SJCRH30 (cell line): ENCODE results near the gene COL26A1. TPM values are rescaled to one million over a fixed set of nuclear protein-coding genes. Genes with fewer than 3 reads are reported as not detected.

Experiments
- DNase-seq, 2 experiments: peaks; one replicate each; pipeline ENCODE4 v3.0.0-alpha.2; 2015 to 2020
- H3K27ac ChIP-seq: fragments of 250-450 bp; sonication (Bioruptor Pico); 2 replicates; pipeline ENCODE4 v1.5.1; 2020; ENCODE audit warnings: mild to moderate bottlenecking, moderate library complexity
- H3K27me3 ChIP-seq: fragments of 250-450 bp; sonication (Bioruptor Pico); 2 replicates; pipeline ENCODE4 v1.5.1; 2020; ENCODE audit warnings: mild to moderate bottlenecking, moderate library complexity
- H3K36me3 ChIP-seq: fragments of 250-450 bp; sonication (Bioruptor Pico); 2 replicates; pipeline ENCODE4 v1.5.1; 2020; ENCODE audit warnings: mild to moderate bottlenecking, moderate library complexity
- H3K4me1 ChIP-seq: fragments of 250-450 bp; sonication (Bioruptor Pico); 2 replicates; pipeline ENCODE4 v1.5.1; 2020; ENCODE audit warnings: mild to moderate bottlenecking, moderate library complexity
- H3K4me3 ChIP-seq: fragments of 250-450 bp; sonication (Bioruptor Pico); 2 replicates; pipeline ENCODE4 v1.5.1; 2020; ENCODE audit warnings: mild to moderate bottlenecking, moderate library complexity
- H3K9me3 ChIP-seq: fragments of 250-450 bp; sonication (Bioruptor Pico); replicated peaks from 2 replicates; pipeline ENCODE4 v1.5.1; 2020; ENCODE audit warnings: mild to moderate bottlenecking, moderate library complexity
- total RNA-seq: library from RNA; depleted of rRNA; stranded (reverse); fragments of >200 nt; shearing (Covaris generic); gene quantifications from 2 replicates; pipeline ENCODE4 v1.2.3, GENCODE V29; 2014

Gene COL26A1
- total RNA-seq, 1 experiment from 2014 or later = 0.10 TPM

DNA sequence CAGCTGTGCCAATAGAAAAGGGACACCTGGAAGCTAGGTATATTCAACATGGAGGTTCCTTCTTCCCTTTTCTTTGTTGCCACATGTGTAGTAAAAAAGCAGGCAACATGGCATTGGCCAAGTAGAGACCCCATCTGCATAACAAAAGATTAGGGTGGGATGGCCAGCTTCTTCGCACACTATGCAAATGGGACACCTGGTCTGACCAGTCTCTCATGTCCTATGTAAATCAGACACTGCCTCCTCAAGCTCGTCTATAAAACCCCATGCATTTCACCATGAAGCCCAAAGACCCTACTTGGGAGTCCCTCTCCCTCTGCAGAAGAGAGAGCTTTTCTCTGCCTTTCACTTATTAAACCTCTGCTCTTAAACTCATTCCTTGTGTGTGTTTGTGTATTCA is 212.5 kb downstream of the COL26A1 start:
- Histone ChIP-seq H3K27ac (no peak overlapping the region), H3K27me3 (0 out of 2 replicates have a peak, but pooled peaks cover 3% of the 10 kb centered on the region), H3K4me3 (no peak overlapping the region), H3K9me3 (0 out of 2 replicates have a peak, but pooled peaks cover 3% of the 10 kb centered on the region), H3K4me1 (no peaks in the 10 kb centered on the region), H3K36me3 (no peaks in the 10 kb centered on the region)
- no peak for DNase-seq

DNA sequence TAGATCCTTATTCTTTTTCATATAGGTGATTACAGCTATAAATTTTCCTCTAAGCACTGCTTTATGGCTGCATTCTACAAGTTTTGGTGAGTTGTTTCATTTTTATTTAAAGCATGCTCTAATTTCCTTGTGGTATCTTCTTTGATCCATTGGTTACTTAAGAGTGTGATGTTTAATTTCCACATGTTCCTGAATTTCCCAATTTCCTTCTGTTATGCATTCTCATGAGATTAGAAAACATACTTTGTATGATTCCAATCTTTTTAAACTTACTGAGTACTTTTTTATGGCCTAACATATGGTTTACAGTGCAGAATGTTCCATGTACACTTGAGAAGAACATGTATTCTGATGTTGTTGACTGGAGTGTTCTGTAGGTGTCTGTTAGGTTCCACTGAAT is 213.0 kb downstream of the COL26A1 start:
- 0 out of 2 replicates have a peak, but pooled peaks cover 3% of the 10 kb centered on the region for H3K9me3 ChIP-seq
- H3K4me3 ChIP-seq = no peak overlapping the region
- 0 out of 2 replicates have a peak, but pooled peaks cover 3% of the 10 kb centered on the region for H3K27me3 ChIP-seq
- H3K4me1 ChIP-seq = no peaks in the 10 kb centered on the region
- DNase-seq = no peak
- no peak overlapping the region for H3K27ac ChIP-seq
- H3K36me3 ChIP-seq = no peaks in the 10 kb centered on the region

DNA sequence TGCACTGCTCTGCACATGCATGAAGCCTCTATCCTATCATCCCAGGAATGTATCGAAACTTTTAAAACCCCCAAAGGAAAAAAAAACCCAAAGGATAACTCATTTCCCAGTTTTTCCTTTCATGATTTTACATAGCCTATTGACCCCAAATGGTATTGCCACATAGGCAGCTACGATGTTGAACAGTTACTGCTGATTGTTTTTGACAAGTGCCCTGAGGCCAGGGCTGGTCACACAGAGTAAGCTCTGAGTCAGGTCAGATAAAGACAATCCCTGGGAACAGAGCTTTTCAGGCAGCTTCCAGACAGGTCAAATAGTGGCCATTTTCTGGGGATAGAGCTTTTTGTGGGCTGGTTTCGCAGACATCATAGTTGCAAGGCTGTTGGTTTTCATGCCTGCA is 214.3 kb downstream of the COL26A1 start:
- Histone ChIP-seq H3K27ac (no peak overlapping the region), H3K36me3 (no peaks in the 10 kb centered on the region), H3K4me3 (no peak overlapping the region), H3K4me1 (no peaks in the 10 kb centered on the region), H3K27me3 (0 out of 2 replicates have a peak, but pooled peaks cover 3% of the 10 kb centered on the region), H3K9me3 (no peaks in the 10 kb centered on the region)
- no peak for DNase-seq

DNA sequence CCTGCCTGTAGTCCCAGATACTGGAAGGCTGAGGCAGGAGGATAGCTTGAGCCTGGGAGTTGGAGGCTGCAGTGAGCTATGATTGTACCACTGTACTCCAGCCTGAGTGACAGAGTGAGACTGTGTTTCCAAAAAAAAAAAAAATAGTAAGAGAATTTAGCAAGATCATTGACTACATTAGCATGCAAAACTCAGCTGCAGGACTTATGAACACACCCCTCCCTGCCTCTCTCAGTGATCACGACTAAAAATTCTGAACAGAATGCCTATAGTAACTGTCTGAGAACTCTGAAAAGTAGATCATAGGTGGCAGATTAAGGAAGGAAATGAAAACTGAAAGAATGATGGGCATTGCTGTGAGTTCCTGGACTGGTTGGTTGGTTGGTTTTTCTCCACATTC is 215.9 kb downstream of the COL26A1 start:
- H3K4me3 ChIP-seq = no peak overlapping the region
- H3K27me3 ChIP-seq = no peaks in the 10 kb centered on the region
- H3K9me3 ChIP-seq = no peaks in the 10 kb centered on the region
- H3K36me3 ChIP-seq = no peaks in the 10 kb centered on the region
- no peaks in the 10 kb centered on the region for H3K4me1 ChIP-seq
- no peak overlapping the region for H3K27ac ChIP-seq
- no peak for DNase-seq

DNA sequence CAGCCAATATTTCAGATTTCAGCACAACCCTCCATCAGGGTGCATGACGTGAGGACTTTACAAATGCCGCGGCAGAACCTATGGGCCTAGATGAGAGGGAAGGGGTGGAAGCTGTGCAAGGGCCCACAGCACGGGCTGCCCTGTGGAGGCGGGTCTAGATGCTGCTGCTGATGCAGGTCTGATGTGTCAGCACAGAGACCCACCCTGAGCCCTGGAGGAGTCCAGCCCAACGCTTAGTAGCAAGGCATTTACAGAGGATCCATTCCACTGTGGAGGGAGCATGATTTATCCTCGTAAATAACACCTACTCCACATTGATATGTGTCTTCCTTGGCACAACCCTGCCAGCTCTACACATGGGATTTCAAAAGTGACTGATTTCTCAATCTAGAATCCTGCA is 217.9 kb downstream of the COL26A1 start:
- H3K27me3 ChIP-seq = no peaks in the 10 kb centered on the region
- H3K9me3 ChIP-seq = no peaks in the 10 kb centered on the region
- H3K36me3 ChIP-seq = no peaks in the 10 kb centered on the region
- no peak for DNase-seq
- H3K27ac ChIP-seq = no peak overlapping the region
- H3K4me1 ChIP-seq = no peaks in the 10 kb centered on the region
- no peak overlapping the region for H3K4me3 ChIP-seq

DNA sequence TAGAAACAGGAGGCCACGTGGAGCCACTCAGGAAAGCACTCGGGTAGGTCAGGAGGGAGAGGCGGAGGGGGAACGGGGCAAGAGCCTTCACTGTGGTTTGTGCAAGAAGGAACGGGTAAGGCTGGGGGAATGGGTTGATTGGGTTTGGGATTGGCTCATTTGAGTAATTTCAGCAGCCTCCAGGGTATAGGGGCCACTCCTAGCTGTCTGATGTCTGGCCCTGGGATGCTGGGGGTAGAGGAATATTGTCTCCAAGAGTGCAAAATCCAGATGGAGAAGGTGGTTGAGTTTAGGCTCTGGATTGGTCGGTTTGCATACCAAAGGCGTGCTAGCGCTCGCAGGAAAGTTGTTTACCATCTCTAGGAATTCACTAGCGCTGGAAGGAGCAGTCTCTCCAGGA is 219.2 kb downstream of the COL26A1 start:
- no peaks in the 10 kb centered on the region for H3K36me3 ChIP-seq
- H3K27me3 ChIP-seq = no peaks in the 10 kb centered on the region
- DNase-seq = no peak
- no peaks in the 10 kb centered on the region for H3K9me3 ChIP-seq
- H3K4me3 ChIP-seq = no peak overlapping the region
- no peaks in the 10 kb centered on the region for H3K4me1 ChIP-seq
- H3K27ac ChIP-seq = no peak overlapping the region

DNA sequence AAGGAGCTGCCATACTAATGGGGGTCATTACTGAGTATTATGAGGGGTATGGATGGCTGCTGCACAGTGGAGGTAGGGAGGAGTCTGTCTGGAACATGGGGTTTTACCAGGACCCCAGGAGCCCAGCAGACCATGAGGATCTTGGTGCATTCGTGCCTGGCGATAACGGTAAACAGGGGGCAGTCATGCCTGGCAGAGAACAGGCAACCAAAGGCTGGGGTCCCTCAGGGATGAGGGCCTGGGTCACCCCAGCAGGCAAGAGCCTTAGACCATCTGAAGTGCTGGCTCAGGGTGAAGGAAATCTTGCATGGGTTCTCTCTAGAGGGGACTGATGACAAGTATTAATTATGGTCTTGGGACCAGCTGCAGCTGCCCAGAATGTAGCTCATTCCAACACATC is 220.3 kb downstream of the COL26A1 start:
- Histone ChIP-seq H3K36me3 (no peaks in the 10 kb centered on the region), H3K4me1 (no peaks in the 10 kb centered on the region), H3K9me3 (no peaks in the 10 kb centered on the region), H3K4me3 (no peak overlapping the region), H3K27me3 (no peaks in the 10 kb centered on the region), H3K27ac (no peak overlapping the region)
- no peak for DNase-seq

DNA sequence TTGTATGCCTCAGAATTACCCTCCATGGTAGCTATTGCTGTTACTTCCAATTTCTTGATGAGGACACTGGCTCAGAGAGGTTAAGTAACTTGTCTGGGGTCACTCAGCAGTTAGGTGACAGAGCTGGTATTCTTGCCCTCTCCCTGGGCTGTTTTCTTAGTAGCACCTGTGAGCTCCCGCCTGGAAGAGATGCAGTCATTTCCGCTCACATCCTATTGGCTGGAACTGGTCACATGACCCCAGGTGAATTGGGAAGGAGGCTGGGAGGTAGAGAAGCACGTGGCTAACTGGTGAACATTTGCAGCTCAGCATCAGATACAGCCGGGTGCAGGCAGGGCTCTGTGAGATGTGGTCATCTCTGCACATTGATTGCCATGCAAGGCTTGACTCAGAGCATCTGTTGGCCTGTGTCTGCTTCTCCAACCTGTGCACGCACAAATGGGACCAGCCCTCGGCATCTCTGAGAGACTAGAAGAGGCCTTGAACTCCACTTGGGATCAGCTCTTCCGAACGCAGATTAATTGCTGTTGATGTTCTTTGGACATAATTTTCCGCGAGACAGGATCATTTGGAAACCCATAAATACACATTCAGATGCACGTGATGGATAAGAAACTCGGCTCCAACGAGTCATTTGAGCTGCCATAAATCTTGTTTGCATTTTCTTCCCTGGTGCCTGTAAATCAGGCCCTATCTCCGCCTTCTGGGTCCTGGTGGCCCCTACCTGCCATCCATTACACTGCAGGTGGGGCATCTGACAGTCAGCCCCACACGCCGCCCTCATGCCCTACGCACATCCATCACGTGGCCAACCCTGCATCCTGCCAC is 223.6 kb downstream of the COL26A1 start:
- no peaks in the 10 kb centered on the region for H3K27me3 ChIP-seq
- no peaks in the 10 kb centered on the region for H3K9me3 ChIP-seq
- no peaks in the 10 kb centered on the region for H3K4me1 ChIP-seq
- DNase-seq = no peak
- no peaks in the 10 kb centered on the region for H3K36me3 ChIP-seq
- no peak overlapping the region for H3K27ac ChIP-seq
- no peak overlapping the region for H3K4me3 ChIP-seq

DNA sequence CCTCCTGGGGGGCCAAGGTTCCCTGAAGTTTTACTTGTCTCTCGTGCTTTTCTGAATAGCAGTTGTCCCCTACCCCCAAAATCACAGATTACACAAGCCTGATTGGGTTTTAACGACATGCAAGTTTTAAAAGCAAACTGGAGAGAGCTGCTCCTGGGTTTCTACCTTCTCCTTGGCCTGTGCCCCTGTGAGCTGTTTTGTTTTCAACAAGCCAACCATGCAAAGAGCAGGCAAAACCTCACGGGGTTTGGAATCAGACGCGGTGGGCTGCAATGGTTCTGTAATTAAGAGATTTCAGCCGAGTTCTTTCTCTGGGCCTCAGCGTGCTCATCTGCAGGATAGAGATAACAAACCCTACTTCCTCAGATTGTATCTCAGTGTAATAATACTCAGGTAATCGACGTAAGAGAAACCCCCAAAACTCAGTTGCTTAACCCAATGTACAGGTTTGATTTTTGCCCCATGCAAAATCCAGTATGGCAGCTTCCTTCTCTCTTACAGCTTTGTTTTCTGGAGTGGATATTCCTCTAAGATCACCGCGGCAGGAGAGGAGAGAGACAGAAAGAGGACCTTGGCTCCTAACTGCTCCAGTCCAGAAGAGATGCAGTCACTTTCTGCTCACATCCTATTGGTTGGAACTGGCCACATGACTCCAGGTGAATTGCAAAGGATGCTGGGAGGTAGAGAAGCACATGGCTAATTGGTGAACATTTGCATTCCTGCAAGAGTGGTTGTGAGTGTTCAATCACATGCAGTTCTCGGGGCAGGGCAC is 224.4 kb downstream of the COL26A1 start:
- Histone ChIP-seq H3K9me3 (no peaks in the 10 kb centered on the region), H3K27ac (no peak overlapping the region), H3K4me1 (no peaks in the 10 kb centered on the region), H3K4me3 (no peak overlapping the region), H3K36me3 (no peaks in the 10 kb centered on the region), H3K27me3 (no peaks in the 10 kb centered on the region)
- DNase-seq = no peak

DNA sequence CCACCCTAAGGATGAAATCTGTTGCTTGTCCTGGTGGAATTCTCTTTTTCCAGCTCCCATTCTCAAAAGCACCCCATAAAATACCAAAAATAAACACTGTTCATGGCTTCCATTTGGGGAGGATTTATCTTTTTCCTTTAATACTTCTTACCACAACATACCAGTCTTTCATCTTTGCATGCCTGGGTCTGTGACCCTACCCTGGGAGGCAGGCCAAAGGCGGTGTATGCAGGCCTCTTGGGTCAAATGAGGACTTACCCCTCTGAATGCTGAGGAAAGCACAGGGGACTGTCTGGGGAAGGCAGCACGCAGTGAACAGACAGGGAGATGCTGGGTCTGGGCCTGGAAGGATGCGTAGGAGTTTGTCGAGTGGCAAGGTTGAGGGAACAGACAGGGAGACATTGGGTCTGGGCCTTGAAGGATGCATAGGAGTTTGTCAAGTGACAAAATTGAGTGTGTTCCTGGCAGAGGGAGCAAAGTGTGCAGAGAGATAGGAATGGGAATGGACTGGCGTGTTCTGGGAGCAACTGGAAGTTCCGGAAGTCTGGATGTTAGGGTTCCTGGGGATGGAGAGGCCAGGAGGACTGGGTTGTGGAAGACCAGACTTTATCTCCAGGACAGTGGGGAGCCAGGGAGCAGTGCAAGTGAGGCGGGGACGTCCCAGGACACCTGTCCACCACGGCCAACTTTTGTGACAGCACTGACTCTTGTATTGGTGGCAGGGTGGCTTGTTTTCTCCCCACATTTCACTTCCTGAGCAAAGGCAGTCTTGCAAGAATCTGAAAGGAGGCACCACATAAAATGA is 225.7 kb downstream of the COL26A1 start:
- Histone ChIP-seq H3K36me3 (no peaks in the 10 kb centered on the region), H3K9me3 (no peaks in the 10 kb centered on the region), H3K4me1 (no peaks in the 10 kb centered on the region), H3K27me3 (no peaks in the 10 kb centered on the region), H3K27ac (no peak overlapping the region), H3K4me3 (no peak overlapping the region)
- no peak for DNase-seq

DNA sequence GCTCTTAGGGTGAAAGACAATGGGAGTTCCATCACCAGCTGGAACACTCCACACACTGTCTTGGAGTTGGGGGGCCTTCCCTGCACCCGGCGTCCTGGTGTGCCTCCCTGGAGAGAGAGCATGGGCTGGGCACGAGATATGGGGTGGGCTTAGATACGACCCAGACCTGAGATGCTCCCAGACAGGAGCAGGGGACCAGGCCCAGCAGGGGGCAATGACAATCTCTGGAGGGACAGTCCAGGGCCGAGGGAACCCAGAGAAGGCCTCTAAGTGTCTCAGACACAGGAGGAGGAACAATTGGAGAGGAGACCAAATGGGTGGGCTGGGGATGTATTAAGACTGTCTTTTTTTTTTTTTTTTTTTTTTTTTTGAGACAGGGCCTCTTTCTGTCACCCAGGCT is 226.4 kb downstream of the COL26A1 start:
- Histone ChIP-seq H3K27ac (no peak overlapping the region), H3K9me3 (no peaks in the 10 kb centered on the region), H3K27me3 (no peaks in the 10 kb centered on the region), H3K4me1 (no peaks in the 10 kb centered on the region), H3K4me3 (no peak overlapping the region), H3K36me3 (no peaks in the 10 kb centered on the region)
- no peak for DNase-seq

DNA sequence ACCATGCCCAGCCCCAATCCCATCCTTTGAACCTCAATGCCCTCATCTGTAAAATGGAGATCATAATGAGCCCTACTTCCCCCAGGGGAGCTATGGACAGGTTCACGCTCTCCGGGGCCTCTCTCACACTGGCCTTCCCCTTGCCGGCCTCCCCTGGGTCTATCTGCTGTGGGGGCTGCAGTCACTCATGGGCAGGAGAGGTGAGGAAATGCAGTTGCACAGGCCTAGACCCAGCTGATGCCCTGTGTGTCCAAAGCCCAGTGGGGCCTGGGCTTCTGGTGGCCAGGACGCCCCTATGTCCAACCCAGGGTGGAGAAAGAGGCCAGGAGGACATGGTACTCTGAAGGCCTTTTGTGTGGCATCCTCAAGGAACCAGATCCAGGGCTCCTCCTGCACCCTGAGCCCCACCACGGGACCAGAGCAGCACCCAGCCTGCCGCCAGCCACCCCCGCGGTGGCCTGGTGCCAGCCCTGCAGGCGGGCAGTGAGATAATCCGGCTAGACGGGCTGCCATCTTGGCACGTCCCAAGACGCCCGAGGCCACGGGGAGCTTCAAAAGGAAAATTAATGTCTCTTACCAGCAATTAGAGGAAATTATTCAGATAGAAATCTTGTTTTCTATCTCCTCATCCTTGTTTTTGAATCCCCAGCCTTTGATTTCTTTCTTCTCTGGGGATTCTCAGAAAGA is 227.4 kb downstream of the COL26A1 start:
- Histone ChIP-seq H3K4me3 (no peak overlapping the region), H3K27ac (no peak overlapping the region)
- DNase-seq = no peak

DNA sequence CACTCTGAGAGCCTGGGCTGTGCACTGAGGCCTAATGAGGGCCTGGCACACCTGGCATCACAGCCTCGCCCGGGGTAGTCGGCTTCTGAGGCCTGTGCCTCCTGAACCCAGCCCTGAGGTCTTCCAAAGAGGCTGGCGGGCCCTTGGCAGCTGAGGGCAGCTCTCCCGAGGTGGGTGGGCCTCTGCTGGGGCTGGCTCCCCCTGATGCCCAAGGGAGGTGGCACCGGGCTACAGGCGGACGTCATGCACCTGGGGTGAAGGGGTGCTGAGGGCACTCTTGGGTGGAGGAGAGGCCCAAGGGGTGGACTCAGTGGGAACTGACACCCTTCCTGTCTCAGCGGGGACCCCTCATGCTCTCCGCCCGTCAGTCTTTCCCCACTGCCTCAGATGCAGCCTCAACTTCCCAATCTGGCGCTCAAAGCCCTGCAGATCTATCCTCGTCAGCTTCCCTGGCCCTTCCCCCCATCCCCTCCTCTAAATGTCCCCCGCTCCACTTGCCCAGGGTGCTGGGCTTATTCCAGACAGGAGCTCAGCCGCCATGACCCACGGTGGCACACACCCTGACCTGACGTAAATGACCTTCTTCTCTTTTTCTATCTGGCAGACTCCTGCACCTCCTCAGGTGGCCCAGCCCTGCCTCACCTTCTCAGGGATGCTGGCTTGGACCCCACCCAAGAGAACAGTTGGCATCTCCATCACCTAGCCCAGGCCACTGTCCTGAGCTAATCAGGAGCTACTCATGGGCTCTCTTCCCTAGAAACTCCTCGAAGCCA is 228.2 kb downstream of the COL26A1 start:
- H3K9me3 ChIP-seq = no peaks in the 10 kb centered on the region
- no peaks in the 10 kb centered on the region for H3K36me3 ChIP-seq
- H3K4me1 ChIP-seq = no peaks in the 10 kb centered on the region
- DNase-seq = no peak
- no peak overlapping the region for H3K4me3 ChIP-seq
- H3K27me3 ChIP-seq = no peaks in the 10 kb centered on the region
- H3K27ac ChIP-seq = no peak overlapping the region

More for the DNA sequence above, 227.4 kb downstream of the COL26A1 start:
- Histone ChIP-seq H3K27me3 (no peaks in the 10 kb centered on the region), H3K4me1 (no peaks in the 10 kb centered on the region), H3K36me3 (no peaks in the 10 kb centered on the region), H3K9me3 (no peaks in the 10 kb centered on the region)

DNA sequence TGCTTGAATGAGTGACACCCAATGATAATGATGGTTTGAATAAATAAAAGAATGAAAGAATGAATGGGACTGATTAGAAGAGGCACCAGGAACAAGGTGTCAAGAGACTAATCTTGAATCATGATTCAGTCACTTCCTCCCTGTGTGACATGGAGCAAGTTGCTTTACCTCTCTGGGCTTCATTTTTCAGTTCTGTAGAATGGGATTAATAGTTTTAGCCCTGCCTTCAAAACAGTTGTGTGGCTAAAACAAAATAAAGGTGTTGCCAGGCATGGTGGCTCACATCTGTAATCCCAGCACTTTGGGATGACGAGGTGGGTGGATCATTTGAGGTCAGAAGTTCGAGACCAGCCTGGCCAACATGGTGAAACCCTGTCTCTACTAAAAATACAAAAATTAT is 228.8 kb downstream of the COL26A1 start:
- Histone ChIP-seq H3K4me3 (no peak overlapping the region), H3K27ac (no peak overlapping the region), H3K4me1 (no peaks in the 10 kb centered on the region), H3K36me3 (no peaks in the 10 kb centered on the region), H3K27me3 (no peaks in the 10 kb centered on the region), H3K9me3 (no peaks in the 10 kb centered on the region)
- no peak for DNase-seq
